NK-92 treated with Interleukin-12 subunit alpha and Interleukin-12 subunit beta, amount 100 ng/mL, for 24 hours (cell line): ENCODE results near the gene BRF1.

Experiments
- DNase-seq: peaks from one replicate; lab custom pipeline; 2025; lab: John Stamatoyannopoulos, UW

BRF1 gene

GRCh38 chr14:105260959-105261358, 39.8 kb downstream of the BRF1 start:
- DNase-seq = no peak

- DNase-seq = no peak
Measured at GRCh38 chr14:105258846-105259245, 42.0 kb downstream of the BRF1 start.

- no peak for DNase-seq
Measured at GRCh38 chr14:105257464-105257863, 43.3 kb downstream of the BRF1 start.

GRCh38 chr14:105256292-105256960, 44.4 kb downstream of the BRF1 start:
- no peak for DNase-seq

GRCh38 chr14:105255021-105255507, 45.7 kb downstream of the BRF1 start:
- no peak for DNase-seq

- DNase-seq = no peak
Measured at GRCh38 chr14:105253329-105253682, 47.5 kb downstream of the BRF1 start.

- DNase-seq = no peak
Measured at GRCh38 chr14:105252552-105253328, 48.1 kb downstream of the BRF1 start.

GRCh38 chr14:105251920-105252319, 48.9 kb downstream of the BRF1 start:
- no peak for DNase-seq

- no peak for DNase-seq
Measured at GRCh38 chr14:105250986-105251385, 49.8 kb downstream of the BRF1 start.

GRCh38 chr14:105250008-105250366, 50.8 kb downstream of the BRF1 start:
- no peak for DNase-seq

- DNase-seq = no peak
Measured at GRCh38 chr14:105249182-105250007, 51.4 kb downstream of the BRF1 start.

- DNase-seq = peak; percentile 74
Measured at GRCh38 chr14:105248368-105249181, 52.2 kb downstream of the BRF1 start, which contains the start of gene BTBD6. BTBD6 (plus strand) TSS chr14:105248533; CDS start chr14:105248712, 179 bp downstream.

GRCh38 chr14:105247715-105248367, 53.0 kb downstream of the BRF1 start:
- DNase-seq = no peak

- DNase-seq = no peak
Measured at GRCh38 chr14:105247026-105247425, 53.8 kb downstream of the BRF1 start.

- no peak for DNase-seq
Measured at GRCh38 chr14:105244334-105244733, 56.5 kb downstream of the BRF1 start.

GRCh38 chr14:105241641-105242040, 59.2 kb downstream of the BRF1 start:
- no peak for DNase-seq

GRCh38 chr14:105240811-105241576, 59.8 kb downstream of the BRF1 start:
- no peak for DNase-seq

GRCh38 chr14:105229099-105229655, 71.6 kb downstream of the BRF1 start:
- no peak for DNase-seq

GRCh38 chr14:105228562-105228961, 72.2 kb downstream of the BRF1 start:
- DNase-seq = no peak

GRCh38 chr14:105227346-105227745, 73.5 kb downstream of the BRF1 start:
- DNase-seq = no peak
